Muscle layer of duodenum (tissue), 2 donors: Measurements from ENCODE around the gene CACNA2D2.

ENCODE experiments used
- H3K27ac ChIP-seq: one replicate; pipeline ENCODE4 v1.7.0; 2013; ENCODE audit warnings: mild to moderate bottlenecking, low read length
- H3K27me3 ChIP-seq: one replicate; pipeline ENCODE4 v1.7.0; 2013; ENCODE audit warnings: low read depth, mild to moderate bottlenecking, control low read depth, low read length
- H3K36me3 ChIP-seq, 2 donors: one replicate each; pipeline ENCODE4 v1.7.0; 2013; ENCODE audit warnings: low read length in 2 of 2, control low read depth in 1 of 2, mild to moderate bottlenecking in 1 of 2; ENCODE audit not compliant: insufficient read depth in 2 of 2, control insufficient read depth in 1 of 2
- H3K4me1 ChIP-seq, 2 donors: one replicate each; pipeline ENCODE4 v1.7.0; 2013; ENCODE audit warnings: low read length in 2 of 2, mild to moderate bottlenecking in 2 of 2, control low read depth in 1 of 2, moderate library complexity in 1 of 2; ENCODE audit not compliant: insufficient read depth in 2 of 2, control insufficient read depth in 1 of 2
- H3K4me3 ChIP-seq, 2 donors: one replicate each; pipeline ENCODE4 v1.7.0; 2013; ENCODE audit warnings: low read length in 2 of 2, low read depth in 1 of 2, mild to moderate bottlenecking in 1 of 2
- H3K9me3 ChIP-seq, 2 donors: one replicate each; pipeline ENCODE4 v1.7.0; 2013; ENCODE audit warnings: low read length in 2 of 2, control low read depth in 1 of 2, mild to moderate bottlenecking in 1 of 2; ENCODE audit not compliant: control insufficient read depth in 1 of 2
- donor health status: healthy.

CACNA2D2 gene

GRCh38 chr3:50537421-50538129 is 34.1 kb upstream of the CACNA2D2 start:
- no peaks in the 10 kb centered on the region for H3K27me3 ChIP-seq

GRCh38 chr3:50536471-50537180 is 33.2 kb upstream of the CACNA2D2 start:
- Histone ChIP-seq H3K4me3 (no peak overlapping the region), H3K27me3 (no peaks in the 10 kb centered on the region), H3K9me3 (no peaks in the 10 kb centered on the region), H3K27ac (no peak overlapping the region), H3K4me1 (no peaks in the 10 kb centered on the region), H3K36me3 (no peaks in the 10 kb centered on the region)

More at GRCh38 chr3:50537421-50538129, 34.1 kb upstream of the CACNA2D2 start:
- no peaks in the 10 kb centered on the region for H3K4me1 ChIP-seq
- no peaks in the 10 kb centered on the region for H3K36me3 ChIP-seq
- no peaks in the 10 kb centered on the region for H3K9me3 ChIP-seq
- no peak overlapping the region for H3K4me3 ChIP-seq
- no peak overlapping the region for H3K27ac ChIP-seq

DNA sequence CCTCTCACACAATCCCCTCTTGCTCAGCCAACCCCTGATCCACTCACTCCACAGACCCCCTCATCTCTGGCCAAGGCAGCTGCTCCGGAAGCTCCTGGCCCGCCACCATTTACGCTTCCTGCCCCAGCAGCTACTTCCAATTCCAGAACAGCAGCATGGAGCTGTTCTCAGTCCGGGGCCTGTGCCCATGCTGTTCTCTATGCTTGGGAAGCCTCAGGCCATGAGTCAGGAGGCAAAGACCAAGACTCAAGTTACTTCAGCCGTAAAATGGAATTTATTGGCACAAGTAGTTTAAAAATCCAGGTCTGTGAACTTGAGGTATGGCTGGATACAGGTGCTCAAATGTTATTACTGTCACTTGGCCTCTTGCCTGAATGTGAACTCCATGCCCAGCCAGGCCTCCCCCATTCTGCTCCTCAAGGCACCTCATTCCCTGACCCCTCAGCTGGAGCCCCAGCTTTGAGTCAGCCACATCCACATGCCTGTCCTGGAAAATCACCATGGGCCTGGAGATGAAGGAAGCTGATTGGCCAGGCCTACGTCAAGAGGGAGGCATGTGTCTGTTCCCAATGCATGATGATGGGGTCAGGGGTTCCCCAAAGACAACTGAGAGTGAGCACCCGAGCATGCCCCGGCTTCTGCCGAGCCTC is 31.4 kb upstream of the CACNA2D2 start:
- Histone ChIP-seq H3K36me3 (no peaks in the 10 kb centered on the region), H3K27me3 (no peaks in the 10 kb centered on the region), H3K27ac (no peak overlapping the region), H3K4me1 (no peaks in the 10 kb centered on the region), H3K4me3 (no peak overlapping the region), H3K9me3 (no peaks in the 10 kb centered on the region)

GRCh38 chr3:50533807-50534461 is 30.5 kb upstream of the CACNA2D2 start:
- Histone ChIP-seq H3K9me3 (no peaks in the 10 kb centered on the region), H3K4me1 (no peaks in the 10 kb centered on the region), H3K36me3 (no peaks in the 10 kb centered on the region), H3K4me3 (no peak overlapping the region), H3K27me3 (no peaks in the 10 kb centered on the region), H3K27ac (no peak overlapping the region)

GRCh38 chr3:50533316-50533715 is 29.9 kb upstream of the CACNA2D2 start:
- Histone ChIP-seq H3K27ac (no peak overlapping the region), H3K36me3 (no peaks in the 10 kb centered on the region), H3K4me3 (no peak overlapping the region), H3K27me3 (no peaks in the 10 kb centered on the region), H3K4me1 (no peaks in the 10 kb centered on the region), H3K9me3 (no peaks in the 10 kb centered on the region)

- Histone ChIP-seq H3K9me3 (no peaks in the 10 kb centered on the region), H3K36me3 (no peaks in the 10 kb centered on the region), H3K27me3 (no peaks in the 10 kb centered on the region), H3K4me3 (no peak overlapping the region), H3K27ac (no peak overlapping the region), H3K4me1 (no peaks in the 10 kb centered on the region)
Measured at GRCh38 chr3:50532062-50532705, 28.8 kb upstream of the CACNA2D2 start.

DNA sequence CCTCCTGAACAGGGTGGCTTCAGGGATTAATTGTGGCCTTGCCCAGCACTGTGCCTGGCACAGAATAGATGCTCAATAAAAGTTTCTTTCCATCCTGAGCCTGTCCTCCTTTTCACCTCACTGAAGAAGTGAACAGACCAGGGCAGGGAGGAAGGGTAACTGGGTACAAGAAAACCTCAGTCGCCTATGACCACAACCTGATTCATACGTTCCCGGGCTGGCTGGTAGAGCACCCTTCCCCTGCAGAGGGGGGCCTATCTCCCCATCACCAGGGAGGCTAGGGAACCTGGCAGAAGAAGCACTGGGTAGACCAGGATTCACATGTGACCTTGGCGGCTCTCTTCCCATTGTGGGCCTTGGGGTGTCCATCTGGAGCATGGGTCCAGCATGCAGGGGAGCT is 27.8 kb upstream of the CACNA2D2 start:
- no peaks in the 10 kb centered on the region for H3K9me3 ChIP-seq

DNA sequence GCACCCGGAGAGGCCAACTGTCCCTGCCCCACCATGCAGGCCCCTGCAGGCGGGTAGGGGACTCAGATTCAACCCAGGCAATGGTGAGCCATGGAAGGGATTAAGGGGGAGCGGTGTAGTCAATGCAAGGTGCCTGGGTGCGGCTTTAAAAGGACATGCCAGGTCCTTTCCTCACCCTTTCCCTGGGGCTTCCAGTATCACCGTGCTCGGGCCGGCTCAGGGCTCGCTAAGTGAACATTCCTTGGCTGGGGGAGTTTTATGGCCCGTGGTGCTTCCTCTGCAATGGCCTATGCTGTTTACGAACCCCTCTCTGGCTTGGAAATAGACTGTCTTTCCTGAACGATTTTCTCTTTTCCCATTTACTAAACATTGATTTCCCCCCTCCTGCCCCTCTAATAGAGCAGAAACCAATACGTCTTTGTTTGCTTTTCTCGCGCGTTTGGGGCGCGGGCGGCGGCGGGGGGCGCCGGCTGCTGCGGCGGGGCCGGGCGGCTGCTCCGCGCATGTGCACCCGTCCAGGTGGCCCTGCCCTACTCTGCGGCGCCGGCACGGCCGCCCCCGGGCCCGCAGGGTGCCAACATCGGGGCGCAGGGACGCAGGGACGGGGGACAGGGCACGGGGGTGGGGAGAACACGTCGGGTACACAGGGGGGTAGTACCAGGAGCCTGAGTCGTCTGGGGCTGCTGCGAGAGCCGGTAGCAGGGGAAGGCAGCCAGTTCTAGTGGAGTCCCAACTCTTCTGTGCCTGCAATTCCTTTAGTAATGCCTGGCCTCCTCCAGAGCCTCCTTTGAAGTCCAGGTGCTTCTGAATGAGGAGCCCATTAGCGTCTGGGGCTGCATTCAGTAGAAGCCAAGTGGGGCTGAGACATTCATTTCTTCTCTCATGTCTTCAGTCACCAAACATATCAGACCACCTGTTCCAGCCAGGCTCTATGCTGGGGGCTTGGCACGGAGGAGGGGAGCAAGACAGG is 26.9 kb upstream of the CACNA2D2 start:
- H3K9me3 ChIP-seq, result no peaks in the 10 kb centered on the region
- no peak overlapping the region for H3K4me3 ChIP-seq
- H3K27me3 ChIP-seq, result no peaks in the 10 kb centered on the region
- no peak overlapping the region for H3K27ac ChIP-seq
- H3K4me1 ChIP-seq, result no peaks in the 10 kb centered on the region
- no peaks in the 10 kb centered on the region for H3K36me3 ChIP-seq

More for the DNA sequence above, 27.8 kb upstream of the CACNA2D2 start:
- no peaks in the 10 kb centered on the region for H3K27me3 ChIP-seq
- no peak overlapping the region for H3K4me3 ChIP-seq
- no peak overlapping the region for H3K27ac ChIP-seq
- no peaks in the 10 kb centered on the region for H3K4me1 ChIP-seq
- no peaks in the 10 kb centered on the region for H3K36me3 ChIP-seq

- no peaks in the 10 kb centered on the region for H3K4me1 ChIP-seq
- H3K9me3 ChIP-seq, result no peaks in the 10 kb centered on the region
- H3K36me3 ChIP-seq, result no peaks in the 10 kb centered on the region
- H3K27ac ChIP-seq, result no peak overlapping the region
- H3K27me3 ChIP-seq, result no peaks in the 10 kb centered on the region
- no peak overlapping the region for H3K4me3 ChIP-seq
Measured at GRCh38 chr3:50525987-50526386, 22.6 kb upstream of the CACNA2D2 start.

DNA sequence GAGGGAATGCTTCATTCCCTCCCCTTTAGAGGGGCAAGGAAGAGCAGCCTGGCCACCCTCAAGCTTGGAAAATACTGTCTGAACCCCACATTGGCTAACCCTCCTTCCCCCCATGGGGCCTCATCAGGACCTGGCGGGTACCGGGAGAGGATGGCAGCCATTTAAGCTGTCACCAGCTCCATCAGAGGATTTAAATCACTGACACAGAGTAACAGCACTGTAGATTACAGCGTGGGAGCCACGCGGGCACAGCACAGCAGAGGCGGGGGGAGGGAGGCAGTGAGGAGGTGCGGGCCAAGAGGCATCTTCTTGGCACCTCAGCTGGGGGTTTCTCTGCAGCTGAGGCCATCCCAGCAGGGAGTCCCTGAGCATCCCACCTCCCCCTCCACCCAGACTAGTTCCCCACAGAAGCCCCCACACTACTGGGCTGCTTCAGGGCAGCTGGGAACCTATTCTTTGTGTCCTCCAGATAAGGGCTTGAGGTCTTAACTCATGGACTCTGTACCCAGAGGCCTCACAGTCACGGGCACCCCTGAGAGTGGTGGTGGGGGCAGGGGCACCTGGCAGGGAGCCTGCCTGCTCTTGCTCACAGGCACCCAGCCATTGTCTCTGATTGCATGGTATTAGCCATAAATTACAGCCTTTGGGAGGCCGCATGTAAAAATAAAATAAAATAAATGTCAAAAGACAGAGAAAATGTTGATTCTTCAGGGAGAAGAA is 21.9 kb upstream of the CACNA2D2 start:
- Histone ChIP-seq H3K4me3 (no peak overlapping the region), H3K27me3 (no peaks in the 10 kb centered on the region), H3K27ac (no peak overlapping the region), H3K9me3 (no peaks in the 10 kb centered on the region), H3K36me3 (no peaks in the 10 kb centered on the region), H3K4me1 (no peaks in the 10 kb centered on the region)
